ENCODE data around the gene TGFA.

DNA sequence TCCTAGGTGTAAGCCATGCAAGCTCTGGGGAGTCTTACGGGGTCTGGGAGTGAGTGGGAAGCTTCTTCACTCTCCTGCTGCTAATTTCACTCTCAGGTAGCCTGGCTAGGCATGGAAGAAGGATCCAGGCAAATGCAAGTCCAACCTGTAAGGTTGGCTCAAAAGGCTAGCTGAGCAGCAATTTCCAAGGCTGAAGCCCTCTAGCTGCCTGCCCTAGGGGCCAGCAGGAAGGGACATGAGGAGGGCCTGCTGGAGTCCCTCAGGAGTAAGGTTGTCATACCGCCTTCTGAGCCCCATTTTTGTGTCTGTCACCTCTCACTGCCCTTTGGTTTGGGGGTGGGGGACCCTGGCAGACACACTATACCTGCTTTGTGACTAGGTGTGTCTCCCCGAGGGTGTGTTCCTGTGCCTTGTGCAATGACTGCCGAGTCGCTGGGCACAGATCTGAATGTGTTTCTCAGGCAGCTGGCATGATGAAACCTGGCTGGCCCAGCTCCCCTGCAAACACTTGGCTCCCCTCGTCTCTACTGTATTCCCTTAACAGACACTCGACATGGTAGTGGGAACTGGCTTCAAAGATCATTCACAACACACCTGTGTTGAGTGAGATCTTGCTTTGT, 127.8 kb downstream of the TGFA start:
- TF ChIP-seq, protein P1, sequence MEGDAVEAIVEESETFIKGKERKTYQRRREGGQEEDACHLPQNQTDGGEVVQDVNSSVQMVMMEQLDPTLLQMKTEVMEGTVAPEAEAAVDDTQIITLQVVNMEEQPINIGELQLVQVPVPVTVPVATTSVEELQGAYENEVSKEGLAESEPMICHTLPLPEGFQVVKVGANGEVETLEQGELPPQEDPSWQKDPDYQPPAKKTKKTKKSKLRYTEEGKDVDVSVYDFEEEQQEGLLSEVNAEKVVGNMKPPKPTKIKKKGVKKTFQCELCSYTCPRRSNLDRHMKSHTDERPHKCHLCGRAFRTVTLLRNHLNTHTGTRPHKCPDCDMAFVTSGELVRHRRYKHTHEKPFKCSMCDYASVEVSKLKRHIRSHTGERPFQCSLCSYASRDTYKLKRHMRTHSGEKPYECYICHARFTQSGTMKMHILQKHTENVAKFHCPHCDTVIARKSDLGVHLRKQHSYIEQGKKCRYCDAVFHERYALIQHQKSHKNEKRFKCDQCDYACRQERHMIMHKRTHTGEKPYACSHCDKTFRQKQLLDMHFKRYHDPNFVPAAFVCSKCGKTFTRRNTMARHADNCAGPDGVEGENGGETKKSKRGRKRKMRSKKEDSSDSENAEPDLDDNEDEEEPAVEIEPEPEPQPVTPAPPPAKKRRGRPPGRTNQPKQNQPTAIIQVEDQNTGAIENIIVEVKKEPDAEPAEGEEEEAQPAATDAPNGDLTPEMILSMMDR (IDR thresholded peaks at IDR 0.05), result no peak
- TF ChIP-seq POLR2A (IDR thresholded peaks at IDR 0.05) (no peak), EP300 (IDR thresholded peaks at IDR 0.05; ENCODE audit: low read depth) (no peak), POLR2AphosphoS5 (IDR thresholded peaks at IDR 0.05) (no peak)

All from transverse colon (tissue), 4 donors.